ENCODE data around the gene TMCC2. TPM values are rescaled to one million over a fixed set of nuclear protein-coding genes. Genes with fewer than 3 reads are reported as not detected.
"Not testable (repeated sequence)": the region's sequence is repeated elsewhere in the genome, so short reads cannot be mapped to it uniquely, and the experiment has no call there.

TMCC2 gene
- total RNA-seq, 1 donor from 2014 or later: 2.8 TPM

DNA sequence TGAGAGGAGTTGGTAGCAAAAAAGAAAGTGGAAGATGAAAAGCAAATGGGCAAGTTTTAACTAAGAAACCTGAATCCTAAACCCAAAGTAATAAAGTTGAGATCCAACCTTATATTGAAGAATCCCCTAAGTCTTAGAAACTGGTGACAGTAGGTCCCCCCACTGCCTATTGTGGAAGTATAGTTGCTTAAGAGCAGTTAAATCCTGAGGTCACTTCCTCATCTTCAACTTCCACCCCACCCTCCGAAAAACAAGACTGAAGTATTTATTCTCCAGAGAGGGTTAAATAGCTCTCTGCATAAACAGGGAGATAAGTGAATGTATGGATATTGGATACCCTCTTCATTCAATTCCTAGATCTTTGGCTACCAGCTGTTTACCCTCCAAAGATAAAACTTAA is 13.0 kb upstream of the TMCC2 start:
- DNase-seq (ENCODE audit: low spot score): no peak

DNA sequence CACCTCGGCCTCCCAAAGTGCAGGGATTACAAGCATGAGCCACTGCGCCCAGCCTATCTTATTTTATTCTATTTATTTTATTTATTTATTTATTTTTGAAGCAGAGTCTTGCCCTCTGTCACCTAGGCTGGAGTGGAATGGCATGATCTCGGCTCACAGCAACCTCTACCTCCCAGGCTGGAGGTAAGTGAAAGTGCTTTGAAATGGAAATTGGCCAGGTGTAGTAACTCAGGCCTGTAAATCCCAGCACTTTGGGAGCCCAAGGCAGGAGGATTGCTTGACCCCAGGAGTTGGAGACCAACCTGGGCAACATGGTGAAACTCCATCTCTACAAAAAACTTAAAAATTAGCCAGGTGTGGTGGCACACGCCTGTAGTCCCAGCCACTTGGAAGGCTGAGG is 11.2 kb upstream of the TMCC2 start:
- no peak for DNase-seq (ENCODE audit: low spot score)

DNA sequence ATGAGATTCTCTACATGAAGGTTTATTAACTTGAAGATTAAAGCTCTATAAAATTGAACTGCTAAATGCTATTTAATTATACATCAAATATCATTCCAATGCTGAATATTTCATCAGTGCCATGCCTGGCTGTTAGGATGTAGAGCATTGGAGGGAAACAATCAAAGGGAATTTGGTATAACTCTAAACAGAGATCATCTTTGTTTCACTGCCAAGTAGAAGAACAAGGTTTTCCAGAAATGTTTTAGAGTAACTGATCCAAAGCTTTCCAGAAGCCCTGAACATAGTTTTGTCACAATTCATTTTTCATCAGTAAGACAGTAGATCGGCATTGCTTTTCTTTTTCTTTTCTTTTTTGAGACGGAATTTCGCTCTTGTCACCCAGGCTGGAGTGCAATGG is 10.3 kb upstream of the TMCC2 start:
- no peak for DNase-seq (ENCODE audit: low spot score)

DNA sequence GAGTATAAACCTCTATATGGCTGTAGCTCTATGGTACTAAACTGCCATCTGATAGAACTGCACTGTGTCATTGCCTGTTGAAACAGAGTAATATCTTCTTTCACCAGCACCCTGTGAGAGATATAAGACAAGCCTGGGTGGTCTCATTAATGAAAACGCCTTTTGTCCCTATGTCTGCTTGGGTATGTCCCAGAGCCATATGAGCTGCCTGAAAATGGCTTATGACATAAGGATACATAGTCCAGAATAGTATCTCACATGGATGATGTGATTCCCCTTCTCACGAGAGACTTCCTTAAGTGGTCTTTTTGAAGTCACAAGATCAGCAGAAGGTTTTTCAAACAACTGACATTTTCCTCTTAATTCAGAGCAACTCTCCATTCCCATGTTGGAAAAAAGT is 7.3 kb upstream of the TMCC2 start:
- DNase-seq (ENCODE audit: low spot score): no peak

DNA sequence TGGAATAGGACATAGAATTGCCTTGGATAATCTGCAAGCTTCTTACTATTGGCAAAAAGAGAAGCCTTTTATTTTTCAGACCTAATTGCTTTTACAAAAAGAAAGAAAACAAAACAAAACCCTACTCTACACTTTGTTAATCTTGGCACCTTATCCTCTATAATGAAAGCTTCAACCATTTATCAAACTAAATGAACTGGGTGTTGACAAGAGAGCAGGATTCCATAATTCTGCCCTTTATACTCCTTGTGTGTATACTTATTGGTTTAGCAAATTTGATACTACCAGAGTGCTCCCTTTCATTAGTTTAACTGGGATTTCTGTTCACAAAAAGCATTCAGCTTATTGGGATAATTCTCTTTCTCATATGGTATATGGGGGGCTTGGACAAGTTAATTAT is 3.0 kb upstream of the TMCC2 start:
- DNase-seq (ENCODE audit: low spot score): no peak

DNA sequence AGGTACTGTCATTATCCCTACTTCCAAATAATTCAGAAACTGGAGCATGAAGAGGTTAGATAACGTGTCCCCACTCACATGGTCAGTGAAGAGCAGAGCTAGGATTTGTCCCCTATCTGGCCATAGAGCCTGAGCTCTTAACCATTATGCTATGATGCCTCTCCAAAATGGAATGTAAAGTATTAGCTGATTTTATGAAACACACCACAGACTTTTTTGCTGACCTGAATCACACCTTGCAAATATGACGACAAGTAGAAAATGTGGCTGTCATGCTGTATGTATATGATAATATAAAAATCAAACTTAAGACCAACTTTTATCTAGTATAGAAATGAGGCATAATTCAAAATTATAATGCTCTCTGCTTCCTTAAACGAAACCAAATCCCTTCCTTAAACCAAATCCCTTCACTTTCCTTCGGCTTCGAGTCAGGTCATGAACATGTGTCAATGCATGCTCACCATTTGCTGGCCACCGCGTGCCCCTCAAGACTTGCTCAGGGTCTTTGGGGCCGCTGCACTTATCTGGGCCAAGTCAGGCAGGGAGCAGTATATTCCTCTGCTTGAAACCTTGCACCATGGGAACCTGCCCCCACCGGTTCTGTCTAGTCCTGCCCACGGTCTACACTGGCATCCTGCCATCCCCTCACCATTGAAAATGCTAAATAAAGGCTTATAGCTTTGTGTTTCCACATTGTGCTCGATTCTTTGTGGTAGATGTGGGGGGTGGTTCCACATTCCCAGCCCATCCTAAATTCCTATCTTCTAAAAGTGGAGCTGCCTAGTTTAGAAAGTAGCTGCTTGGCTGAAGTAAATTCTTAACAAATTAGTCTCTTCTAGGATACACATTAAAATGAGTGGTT is 1.6 kb upstream of the TMCC2 start:
- DNase-seq (ENCODE audit: low spot score): no peak

DNA sequence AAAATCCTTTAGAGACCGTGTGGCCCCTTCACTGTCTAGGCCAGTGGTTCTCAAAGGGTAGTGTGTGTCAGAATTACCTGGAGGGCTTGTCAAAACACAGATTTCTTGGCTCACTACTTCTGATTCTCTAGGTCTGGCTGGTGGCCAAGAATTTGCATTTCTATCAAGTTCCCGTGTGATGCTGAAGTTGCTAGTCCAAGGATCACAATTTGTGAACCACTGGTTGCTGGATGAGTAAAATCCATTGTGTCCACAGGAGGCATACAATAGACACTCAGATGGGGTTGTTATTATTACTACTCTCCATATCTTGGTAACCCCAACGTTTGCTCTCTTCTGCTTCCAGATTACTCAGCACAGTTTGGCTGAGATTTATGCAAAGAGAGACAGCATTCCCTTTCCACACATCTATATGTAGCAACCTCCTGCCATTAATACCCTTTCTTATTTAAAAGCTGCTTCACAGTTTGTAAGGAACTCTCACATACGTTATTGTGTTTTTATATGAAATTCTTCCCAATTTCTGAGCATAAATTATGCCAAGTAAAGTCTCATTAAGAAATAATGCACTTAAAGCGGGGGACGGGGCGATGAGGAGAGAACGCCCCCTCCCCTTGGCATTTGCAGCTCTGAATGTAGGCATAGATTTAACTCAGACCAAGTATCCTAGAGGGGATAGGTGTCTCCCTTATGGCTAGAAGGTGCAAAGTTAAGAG is 720 bp upstream of the TMCC2 start:
- no peak for DNase-seq (ENCODE audit: low spot score)

DNA sequence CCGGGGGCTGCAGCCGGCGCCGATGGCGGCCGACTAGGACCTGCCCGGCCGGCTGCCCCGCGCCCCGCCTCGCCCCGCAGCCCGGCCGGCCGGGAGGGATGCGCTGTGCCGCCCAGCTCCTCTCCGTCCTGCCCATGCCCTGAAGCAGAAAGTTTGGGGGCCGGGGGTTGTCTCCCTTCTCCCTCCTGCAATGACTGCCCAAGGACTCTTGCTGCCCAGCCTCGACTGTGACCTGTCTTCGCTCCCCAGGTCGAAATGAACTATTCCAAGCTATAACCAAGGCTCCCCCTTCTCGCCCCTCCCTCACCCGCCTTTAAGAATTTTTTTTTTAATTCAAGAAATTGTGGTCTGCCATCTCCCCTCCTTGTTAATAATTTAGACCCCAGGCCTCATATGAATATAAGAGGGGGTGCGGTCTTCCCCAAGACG is 361 bp downstream of the TMCC2 start:
- DNase-seq (ENCODE audit: low spot score): no peak

DNA sequence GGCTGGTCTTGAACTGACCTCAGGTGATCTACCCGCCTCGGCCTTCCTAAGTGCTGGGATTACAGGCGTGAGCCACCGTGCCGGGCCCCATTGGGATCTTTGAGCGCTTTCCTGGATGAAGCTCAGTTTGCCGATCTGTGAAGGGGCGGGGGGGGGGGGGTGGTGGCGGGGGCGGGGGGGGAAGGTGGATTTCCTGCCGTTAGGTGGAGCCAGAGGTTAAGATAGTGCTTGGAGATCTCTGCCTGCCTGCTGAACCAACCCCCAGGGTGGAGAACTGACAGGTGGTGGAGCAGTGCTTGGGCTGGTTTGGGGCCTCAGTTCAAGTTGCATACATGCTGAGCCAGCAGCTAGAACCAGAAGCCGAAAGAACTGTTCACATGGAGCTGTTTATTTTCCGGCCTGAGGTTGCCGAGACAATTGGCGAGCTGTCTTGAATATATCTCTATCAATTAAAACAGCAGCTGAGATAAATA is 1.7 kb downstream of the TMCC2 start:
- peak; percentile 46 for DNase-seq (ENCODE audit: low spot score)

DNA sequence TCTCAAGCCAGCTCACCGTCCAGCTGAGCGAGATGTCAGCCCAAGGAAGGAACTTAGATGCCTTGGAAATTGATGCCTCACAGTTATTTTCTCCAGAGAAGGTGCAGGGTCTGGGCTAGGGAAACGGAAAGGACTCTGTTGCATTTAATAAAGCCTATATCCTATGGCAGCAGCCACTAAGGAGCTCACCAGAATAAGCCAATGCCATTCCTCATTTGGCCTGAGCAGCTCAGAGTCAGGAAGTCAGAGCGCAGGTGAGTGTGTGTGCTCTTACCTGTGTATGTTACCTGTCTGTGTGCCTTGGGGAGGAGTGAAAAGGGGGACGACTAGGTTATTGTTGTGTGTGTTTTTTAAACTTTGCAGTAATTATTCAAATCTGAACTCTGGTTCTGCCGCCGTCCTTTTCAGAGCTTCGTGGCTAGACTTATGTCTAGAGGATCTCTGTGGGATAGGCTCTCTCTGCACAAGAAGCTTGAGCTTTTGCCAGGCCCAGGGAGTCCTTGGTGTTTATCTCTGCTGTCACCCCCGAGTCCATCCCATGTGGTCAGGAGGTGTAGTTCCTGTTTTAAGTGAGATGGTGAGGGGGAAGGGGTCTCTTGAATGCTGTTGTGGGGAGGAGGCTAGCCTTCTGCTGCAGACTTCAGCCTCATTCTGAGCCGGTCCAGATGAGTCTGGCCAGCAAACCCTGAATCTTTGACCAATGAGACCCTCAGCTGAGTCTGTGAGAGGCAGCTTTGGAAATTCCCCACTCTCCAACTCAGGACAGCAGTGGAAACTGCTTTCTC is 2.4 kb downstream of the TMCC2 start:
- DNase-seq (ENCODE audit: low spot score): no peak

DNA sequence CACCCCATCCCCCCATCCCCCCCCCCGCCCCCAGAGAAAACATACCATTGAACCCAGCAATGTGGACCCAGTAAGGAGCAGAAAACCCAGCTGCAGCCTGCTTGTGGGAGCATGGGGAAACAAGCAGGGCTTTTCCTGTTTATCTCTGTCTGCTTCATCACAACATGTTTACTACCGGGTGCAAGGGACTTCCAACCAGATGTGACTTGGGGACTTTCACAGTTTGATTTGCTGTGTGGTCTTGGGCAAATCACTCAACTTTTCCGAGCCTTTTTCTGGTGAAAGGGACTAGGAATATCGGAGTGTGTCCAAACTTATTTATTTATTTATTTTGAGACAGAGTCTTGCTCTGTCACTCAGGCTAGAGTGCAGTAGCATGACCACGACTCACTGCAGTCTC is 3.2 kb downstream of the TMCC2 start:
- DNase-seq (ENCODE audit: low spot score): no peak

DNA sequence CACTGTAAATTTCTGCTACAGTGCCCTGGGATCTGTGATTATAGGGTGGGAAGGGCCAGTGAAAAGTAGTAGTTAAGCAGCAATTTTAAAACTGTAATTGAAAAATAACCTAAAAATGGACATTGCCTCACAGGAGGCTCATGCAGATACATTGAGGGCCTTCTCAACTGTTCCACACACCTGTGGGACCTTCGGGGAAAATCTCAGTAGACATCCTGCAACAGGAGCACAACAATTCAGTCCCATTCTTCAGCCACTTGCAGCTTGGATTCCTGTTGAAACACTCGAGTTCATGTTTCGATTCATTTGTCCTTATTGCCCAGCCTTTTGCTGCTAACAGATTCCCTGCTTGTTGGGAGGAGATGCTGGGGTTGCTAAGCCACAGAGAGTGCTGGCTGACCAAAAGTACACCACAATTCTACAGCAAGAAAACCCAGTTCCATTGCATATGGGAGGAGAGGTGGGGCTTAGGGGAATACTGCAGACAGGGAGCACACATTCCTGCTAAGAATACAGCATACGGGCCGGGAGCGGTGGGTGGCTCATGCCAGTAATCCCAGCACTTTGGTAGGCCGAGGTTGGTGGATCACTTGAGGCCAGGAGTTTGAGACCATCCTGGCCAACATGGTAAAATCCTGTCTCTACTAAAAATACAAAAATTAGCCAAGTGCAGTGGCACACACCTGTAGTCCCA is 4.5 kb downstream of the TMCC2 start:
- no peak for DNase-seq (ENCODE audit: low spot score)

DNA sequence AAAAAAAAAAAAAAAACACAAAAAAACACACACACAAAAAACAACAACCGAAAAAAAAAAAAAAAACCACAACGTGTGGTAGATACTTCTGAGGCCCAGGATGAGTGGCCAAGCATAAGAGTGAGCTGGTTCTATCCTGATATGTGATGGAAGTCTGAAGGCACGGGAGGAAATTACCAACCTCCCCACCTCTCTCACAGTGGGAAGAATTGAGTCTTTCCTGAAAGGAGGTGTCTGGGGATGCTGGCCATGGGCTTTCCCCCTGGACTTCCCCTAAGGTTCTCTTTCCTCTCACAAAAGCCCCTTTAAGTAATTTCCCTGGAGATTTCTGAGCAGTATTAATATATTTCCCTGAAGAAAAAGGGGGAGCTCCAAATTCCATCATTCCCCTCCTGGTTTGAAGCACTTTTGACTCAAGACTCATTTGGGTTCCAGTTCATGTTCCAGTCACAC is 5.2 kb downstream of the TMCC2 start:
- no peak for DNase-seq (ENCODE audit: low spot score)

DNA sequence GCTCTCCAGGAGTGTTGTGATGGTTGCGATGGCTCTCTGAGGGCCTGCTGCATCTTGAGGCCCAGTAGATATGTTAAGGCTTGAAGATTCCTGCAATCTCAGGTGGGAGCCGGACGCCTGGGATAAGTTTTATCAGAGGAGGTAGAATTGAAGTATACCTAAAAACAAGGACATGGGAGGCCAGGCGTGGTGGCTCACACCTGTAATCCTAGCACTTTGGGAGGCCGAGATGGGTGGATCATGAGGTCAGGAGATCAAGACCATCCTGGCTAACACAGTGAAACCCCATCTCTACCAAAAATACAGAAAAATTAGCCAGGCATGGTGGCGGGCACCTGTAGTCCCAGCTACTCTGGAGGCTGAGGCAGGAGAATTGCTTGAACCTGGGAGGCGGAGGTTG is 6.2 kb downstream of the TMCC2 start:
- not testable (repeated sequence) for DNase-seq (ENCODE audit: low spot score)

DNA sequence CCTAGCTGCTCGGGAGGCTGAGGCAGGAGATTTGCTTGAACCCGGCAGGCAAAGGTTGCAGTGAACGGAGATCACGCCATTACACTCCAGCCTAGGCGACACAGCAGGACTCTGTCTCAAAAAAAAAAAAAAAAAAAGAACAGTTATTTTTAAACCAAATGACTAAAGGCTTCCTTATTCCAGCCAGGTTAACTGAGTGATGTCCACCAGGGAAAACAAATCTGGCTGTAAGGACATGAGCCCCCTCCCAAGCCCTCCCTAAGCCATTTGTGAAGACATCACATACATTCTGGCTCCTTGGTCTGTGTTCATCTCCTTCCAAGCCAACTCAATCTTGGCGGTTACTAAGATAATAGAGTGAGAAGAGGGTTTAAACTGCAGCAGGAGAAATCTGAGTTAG is 8.2 kb downstream of the TMCC2 start:
- DNase-seq (ENCODE audit: low spot score): no peak

DNA sequence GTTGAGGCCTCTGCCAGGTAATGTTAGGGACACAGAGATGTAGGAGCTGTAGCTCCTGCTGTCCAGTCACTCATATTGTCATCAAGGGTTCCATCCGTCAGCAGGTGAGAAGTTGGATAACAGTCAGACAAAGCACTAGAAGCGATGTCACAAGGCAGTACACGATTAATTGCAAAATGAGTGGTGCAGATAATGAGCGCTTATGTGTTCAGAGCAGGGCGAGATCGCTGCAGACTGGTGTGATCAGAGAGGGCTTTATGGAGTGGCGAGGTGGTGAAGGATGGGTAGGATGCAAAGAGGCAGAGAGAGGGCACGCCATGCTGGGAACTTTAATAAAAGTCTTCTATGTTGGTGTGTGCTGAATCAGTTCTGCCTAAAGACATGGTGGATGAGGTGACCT is 8.8 kb downstream of the TMCC2 start:
- DNase-seq (ENCODE audit: low spot score): no peak

DNA sequence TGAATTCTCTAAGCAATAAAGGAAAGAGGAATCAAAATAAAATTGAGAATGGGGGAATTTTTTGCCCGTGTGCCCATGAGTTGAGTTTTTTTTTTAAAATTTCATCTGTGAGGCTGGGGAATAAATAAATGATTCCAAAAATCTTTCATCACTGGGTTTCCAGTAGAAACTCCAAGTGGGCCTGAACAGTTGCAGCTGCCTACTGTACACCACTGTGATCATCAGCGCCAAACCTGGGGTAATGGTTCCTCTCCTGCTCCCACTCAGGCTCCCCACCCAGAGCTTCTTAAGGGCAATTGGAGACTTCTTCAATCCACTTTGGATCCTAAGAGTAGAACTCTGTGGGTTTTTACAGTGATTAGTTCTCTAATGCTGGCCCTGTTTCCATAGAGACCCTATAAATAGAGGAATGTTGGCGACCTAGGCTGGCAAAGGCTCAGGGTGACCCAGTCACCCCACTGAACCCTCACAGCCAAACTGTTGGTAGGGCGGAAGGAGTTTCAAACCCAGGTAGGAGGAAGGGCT is 9.3 kb downstream of the TMCC2 start:
- no peak for DNase-seq (ENCODE audit: low spot score)

DNA sequence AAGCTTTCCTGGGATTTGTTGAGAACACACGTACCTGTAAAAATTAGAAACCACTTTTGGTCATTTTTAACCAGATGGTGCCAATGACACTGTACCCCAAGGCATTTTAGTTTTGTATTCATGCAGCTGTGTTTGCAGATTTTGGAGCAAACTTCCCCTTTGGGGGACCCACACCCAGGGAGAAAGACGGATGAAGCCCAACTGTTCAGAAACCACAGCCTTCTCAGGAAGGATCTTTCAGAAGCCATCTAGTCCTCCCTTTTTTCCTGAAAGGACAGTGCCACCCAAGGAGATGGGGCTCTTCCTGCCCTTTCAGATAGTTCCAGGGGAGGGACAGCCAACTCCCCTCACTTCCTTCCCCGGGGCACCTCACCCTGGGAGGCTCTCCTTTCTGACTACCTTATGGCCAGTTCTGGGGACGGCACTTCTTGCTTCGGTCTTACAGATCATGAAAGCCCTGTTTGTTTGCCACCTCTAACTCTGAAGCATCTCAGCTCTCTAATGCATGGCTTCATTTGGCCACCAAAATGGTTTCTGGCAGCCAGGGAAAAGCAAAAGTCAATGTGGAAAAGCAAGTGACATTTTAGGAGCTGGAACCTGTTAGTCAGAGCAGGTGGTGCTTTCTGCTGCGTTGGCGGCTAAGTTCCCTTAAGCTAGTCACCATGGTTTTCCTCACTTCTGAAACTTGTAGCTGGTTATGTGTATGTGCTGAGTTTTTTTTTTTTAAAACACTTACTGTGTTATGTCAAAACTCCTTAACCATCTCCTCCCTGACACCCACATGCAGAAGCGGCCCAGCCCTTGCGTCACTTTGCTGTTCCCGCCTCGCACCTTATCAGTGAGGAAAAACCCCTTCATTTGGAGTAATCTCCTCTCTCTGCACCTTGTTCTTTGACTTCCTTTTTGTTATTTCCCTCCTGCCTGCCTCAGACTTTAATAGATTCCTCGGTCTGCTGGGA is 10.1 kb downstream of the TMCC2 start:
- no peak for DNase-seq (ENCODE audit: low spot score)

DNA sequence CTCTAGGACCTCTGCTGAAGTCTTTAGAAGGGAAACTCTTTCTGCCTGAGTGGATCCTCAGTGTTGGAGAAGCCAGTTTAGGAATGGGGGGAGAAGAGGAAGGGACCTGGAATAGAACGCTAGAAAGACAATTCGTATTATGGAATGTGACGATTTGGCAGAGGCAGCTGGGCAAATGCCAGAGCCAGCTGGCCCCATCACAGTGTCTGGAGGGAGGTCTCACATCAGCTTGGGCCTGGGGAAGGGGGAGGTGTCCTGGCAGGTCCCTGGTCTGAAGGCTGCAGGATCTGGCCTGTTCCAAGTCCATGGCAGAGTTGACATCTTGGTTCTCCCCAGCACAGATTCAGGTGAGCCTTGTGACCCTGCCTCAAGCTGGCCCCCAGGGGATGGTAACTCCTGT is 11.3 kb downstream of the TMCC2 start:
- no peak for DNase-seq (ENCODE audit: low spot score)

DNA sequence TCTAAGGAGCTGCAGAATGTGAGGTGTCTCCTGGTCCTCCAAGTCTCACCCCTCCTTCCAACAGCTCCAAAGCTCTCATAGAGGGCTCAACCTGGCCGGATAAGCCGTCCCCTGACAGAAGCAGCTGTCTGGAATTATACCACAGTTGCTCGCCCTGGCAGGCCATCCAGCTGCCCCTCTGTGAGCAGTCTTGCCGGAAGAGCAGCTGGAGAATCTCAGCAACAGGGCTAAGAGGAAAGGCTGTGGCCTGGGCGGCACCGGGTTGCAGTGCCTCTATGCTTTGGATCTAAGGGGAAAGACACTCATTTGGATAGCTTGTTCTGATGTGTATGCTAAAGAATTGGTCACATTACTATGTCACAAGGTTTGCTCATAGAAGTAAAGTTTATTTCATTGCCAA is 12.4 kb downstream of the TMCC2 start:
- DNase-seq (ENCODE audit: low spot score): no peak

All from mucosa of gallbladder (tissue), 1 donor.